VCaP (cell line): Measurements from ENCODE around the gene MGRN1.

Experiments
- H3K27ac ChIP-seq: fragments of 450-650 bp; 2 replicates; pipeline ENCODE4 v1.5.1; 2017
- CTCF ChIP-seq: fragments of 450-650 bp; conservative IDR thresholded peaks from 2 replicates; pipeline ENCODE4 v1.5.1; 2017; ENCODE audit warnings: mild to moderate bottlenecking, moderate library complexity

Gene MGRN1

GRCh38 chr16:4704491-4704890 lies 79.9 kb downstream of the MGRN1 start:
- TF ChIP-seq CTCF: no peak
- no peak overlapping the region for H3K27ac ChIP-seq

GRCh38 chr16:4704913-4705312 lies 80.3 kb downstream of the MGRN1 start:
- TF ChIP-seq CTCF: no peak
- H3K27ac ChIP-seq: no peak overlapping the region

GRCh38 chr16:4706871-4707270 lies 82.2 kb downstream of the MGRN1 start:
- no peak overlapping the region for H3K27ac ChIP-seq
- no peak for TF ChIP-seq CTCF

GRCh38 chr16:4709481-4709880 lies 84.9 kb downstream of the MGRN1 start:
- TF ChIP-seq CTCF: no peak
- H3K27ac ChIP-seq: no peak overlapping the region

GRCh38 chr16:4713663-4714501 lies 89.3 kb downstream of the MGRN1 start:
- TF ChIP-seq CTCF: no peak
- no peak overlapping the region for H3K27ac ChIP-seq

- H3K27ac ChIP-seq: no peak overlapping the region
Observed at GRCh38 chr16:4714996-4715395, 90.4 kb downstream of the MGRN1 start.

GRCh38 chr16:4718466-4718865 lies 93.8 kb downstream of the MGRN1 start:
- H3K27ac ChIP-seq: no peak overlapping the region
- no peak for TF ChIP-seq CTCF

More at GRCh38 chr16:4714996-4715395, 90.4 kb downstream of the MGRN1 start:
- no peak for TF ChIP-seq CTCF
